HepG2 (cell line): Measurements from ENCODE around the gene IQCH. TPM values are rescaled to one million over a fixed set of nuclear protein-coding genes. Genes with fewer than 3 reads are reported as not detected.

Experiments
- ATAC-seq: fragments of 200-7000 bp; cut with Tn5 transposase; 3 replicates; pipeline ENCODE4 v1.9.1; 2020; ENCODE audit warnings: mild to moderate bottlenecking, moderate library complexity
- BruUV-seq: library from RNA; stranded (reverse); fragments of 400-500 nt; replicated peaks from 2 replicates; lab custom pipeline; 2021; lab: Mats Ljungman, UMichigan
- CTCF ChIA-PET: fragments of 300-600 bp; formaldehyde crosslinking; extraction: SDS; loops from one replicate; lab custom pipeline; 2021; ENCODE audit warnings: low total read pairs, inconsistent platforms, low intra/inter-chr PET ratio; lab: Yijun Ruan, JAX
- POLR2A ChIA-PET: fragments of 350-600 bp; sonication (Branson Sonifier 250); formaldehyde crosslinking; loops from one replicate; lab custom pipeline; 2020; ENCODE audit warnings: antibody characterized with exemption, inconsistent platforms; lab: Yijun Ruan, JAX
- DNase-seq: peaks from one replicate; pipeline ENCODE4 v3.0.0-alpha.2; 2015; ENCODE audit warnings: low spot score
- FAIRE-seq: peaks from 3 replicates; lab custom pipeline; 2011; peaks lifted over from hg19 to GRCh38; lab: Jason Lieb, UNC
- H2AFZ ChIP-seq: one replicate; pipeline ENCODE4 v1.6.1; 2011; ENCODE audit warnings: low read length, inconsistent platforms
- H3K27ac ChIP-seq: fragments of 300-600 bp; 3 replicates; pipeline ENCODE4 v1.8.0; 2011; ENCODE audit warnings: mixed run types, mild to moderate bottlenecking, mixed read lengths, low read length, inconsistent platforms; ENCODE audit not compliant: insufficient read depth; ENCODE audit errors: extremely low read length
- H3K27me3 ChIP-seq, 2 experiments: fragments of 200-600 bp in 1 of 2; 2 replicates in 1 of 2; 3 replicates in 1 of 2; pipeline versions ENCODE4 v1.6.0 to v1.8.0; 2011; ENCODE audit warnings: low read length in 2 of 2, mild to moderate bottlenecking in 2 of 2, moderate library complexity in 2 of 2, inconsistent platforms in 1 of 2; ENCODE audit not compliant: insufficient read depth in 2 of 2, control insufficient read depth in 1 of 2
- H3K36me3 ChIP-seq, 2 experiments: fragments of 200-600 bp in 1 of 2; replicated peaks in 1 of 2; 2 replicates in 1 of 2; 3 replicates in 1 of 2; pipeline versions ENCODE4 v1.5.1 to v1.8.0; 2011; ENCODE audit warnings: low read length in 2 of 2, inconsistent platforms in 1 of 2; ENCODE audit not compliant: insufficient read depth in 2 of 2, control insufficient read depth in 1 of 2
- H3K4me1 ChIP-seq: 2 replicates; pipeline ENCODE4 v1.5.1; 2012; ENCODE audit warnings: low read length, inconsistent platforms; ENCODE audit not compliant: insufficient read depth
- H3K4me2 ChIP-seq: 2 replicates; pipeline ENCODE4 v1.6.0; 2011; ENCODE audit warnings: low read depth, low read length, inconsistent platforms
- H3K4me3 ChIP-seq, 3 experiments: fragments of 200-600 bp in 1 of 3; sonication (generic), shearing (Covaris generic) in 1 of 3; replicated peaks in 1 of 3; 2 replicates each; pipeline ENCODE4 v1.5.1; 2011 to 2016; ENCODE audit warnings: low read length in 3 of 3, inconsistent platforms in 2 of 3, low read depth in 2 of 3, mild to moderate bottlenecking in 2 of 3, control low read depth in 1 of 3, mixed read lengths in 1 of 3; ENCODE audit not compliant: insufficient read depth in 1 of 3
- H3K79me2 ChIP-seq: one replicate; pipeline ENCODE4 v1.6.1; 2011; ENCODE audit warnings: low read length, inconsistent platforms; ENCODE audit not compliant: insufficient read depth
- H3K9ac ChIP-seq: 2 replicates; pipeline ENCODE4 v1.6.0; 2011; ENCODE audit warnings: mild to moderate bottlenecking, low read depth, low read length, inconsistent platforms; ENCODE audit not compliant: insufficient read depth
- H3K9me3 ChIP-seq: 2 replicates; pipeline ENCODE4 v1.5.1; 2012; ENCODE audit warnings: mild to moderate bottlenecking, low read length
- H4K20me1 ChIP-seq: 2 replicates; pipeline ENCODE4 v1.6.0; 2011; ENCODE audit warnings: inconsistent platforms, mild to moderate bottlenecking, low read length, moderate library complexity; ENCODE audit not compliant: insufficient read depth
- FUBP1 ChIP-seq: sonication (generic); formaldehyde crosslinking; IDR thresholded peaks from 2 replicates; pipeline ENCODE4 v1.5.1; 2020; ENCODE audit warnings: missing genetic modification reagents, mild to moderate bottlenecking, borderline replicate concordance
- MAZ ChIP-seq, 2 experiments: sonication (generic) in 1 of 2; formaldehyde crosslinking in 1 of 2; IDR thresholded peaks; 2 replicates each; pipeline versions ENCODE4 v1.5.0 to v1.6.1; 2012 to 2020; ENCODE audit warnings: low read depth in 2 of 2, mild to moderate bottlenecking in 2 of 2, borderline replicate concordance in 1 of 2, improper control_type of control experiment in 1 of 2, low read length in 1 of 2, missing genetic modification reagents in 1 of 2, moderate library complexity in 1 of 2
- PATZ1 ChIP-seq: sonication (generic); formaldehyde crosslinking; IDR thresholded peaks from 2 replicates; pipeline ENCODE4 v1.4.0; 2020; ENCODE audit warnings: missing genetic modification reagents
- REPIN1 ChIP-seq: sonication (generic); formaldehyde crosslinking; IDR thresholded peaks from 2 replicates; pipeline ENCODE4 v1.8.0; 2022; ENCODE audit warnings: missing genetic modification reagents, low read depth, mild to moderate bottlenecking, borderline replicate concordance
- SALL2 ChIP-seq: sonication (generic); formaldehyde crosslinking; IDR thresholded peaks from 2 replicates; pipeline ENCODE4 v1.8.1; 2023; ENCODE audit warnings: mild to moderate bottlenecking, missing genetic modification reagents, inconsistent platforms
- ZNF33A ChIP-seq: sonication (generic); formaldehyde crosslinking; IDR thresholded peaks from 2 replicates; pipeline ENCODE4 v1.5.1; 2020; ENCODE audit warnings: missing genetic modification reagents, mild to moderate bottlenecking, moderate library complexity, borderline replicate concordance
- WGBS: methylation state at CpG from one replicate; pipeline ENCODE4 v1.1.6; 2017; ENCODE audit warnings: low lambda C conversion rate; 5-methylcytosine and 5-hydroxymethylcytosine counted together
- in situ Hi-C: cut with HindIII; loops from 2 replicates; pipeline ENCODE4 v1.10.0; 2017; ENCODE audit warnings: low pct_unique_long_range_greater_than_20kb; ENCODE audit not compliant: extremely low pct_ligation_motif_present
- intact Hi-C: fragments of 100-400 bp; cut with micrococcal nuclease; formaldehyde crosslinking; loops from one replicate; pipeline ENCODE4 v1.10.0; 2022; ENCODE audit not compliant: unreplicated experiment
- polyA plus RNA-seq, 8 experiments: library from polyadenylated mRNA; depleted of rRNA in 3 of 8; stranded (reverse) in 7 of 8; unstranded in 1 of 8; fragments of >200 nt; fragmentation: Illumina TruSeq in 4 of 8; extraction: Trizol in 4 of 8; gene quantifications; 2 replicates each; pipeline versions ENCODE4 v1.2.1 to v1.2.3, GENCODE V29; 2011 to 2016; ENCODE audit warnings: low read depth in 4 of 8, missing spikeins in 1 of 8, mixed read lengths in 1 of 8; ENCODE audit not compliant: insufficient read depth in 1 of 8
- total RNA-seq, 5 experiments: library from RNA; depleted of rRNA; stranded (reverse); fragments of >200 nt; fragmentation: Illumina TruSeq; extraction: Trizol; gene quantifications; 2 replicates each; pipeline ENCODE4 v1.2.3, GENCODE V29; 2016; ENCODE audit warnings: low read depth in 1 of 5

The IQCH gene
- total and polyA plus RNA-seq, 2 of the 13 experiments (the other 11 are each of a cell fraction or from before 2014, with no cell fraction given), result 0.16 to 0.55 TPM

GRCh38 chr15:67331676-67332075 lies 77.1 kb downstream of the IQCH start:
- Histone ChIP-seq H3K4me1 (no peaks in the 10 kb centered on the region), H3K9ac (no peak overlapping the region), H3K4me2 (no peak overlapping the region), H2AFZ (no peak overlapping the region), H4K20me1 (no peaks in the 10 kb centered on the region), H3K9me3 (no peaks in the 10 kb centered on the region), H3K79me2 (no peaks in the 10 kb centered on the region), H3K4me3 (no peak overlapping the region), H3K27ac (no peak overlapping the region), H3K36me3 (no peaks in the 10 kb centered on the region), H3K27me3 (0 out of 5 replicates have a peak, but pooled peaks cover 0 to 5% of the 10 kb centered on the region in 2 experiments)
- intact Hi-C loops, result no loop called here
- no peak for ATAC-seq
- DNase-seq, result no peak
- 18% methylated on average over 1 of the region's 1 CpG for WGBS
- no peak for FAIRE-seq
- no peak for TF ChIP-seq FUBP1 (CRISPR knock-in tag)
- no peak for TF ChIP-seq PATZ1 (CRISPR knock-in tag)
- no peak for TF ChIP-seq SALL2
- CTCF ChIA-PET, result no interaction called here
- BruUV-seq, result no TSS peak
- POLR2A ChIA-PET, result no interaction called here
- in situ Hi-C loops, result no loop called here

DNA sequence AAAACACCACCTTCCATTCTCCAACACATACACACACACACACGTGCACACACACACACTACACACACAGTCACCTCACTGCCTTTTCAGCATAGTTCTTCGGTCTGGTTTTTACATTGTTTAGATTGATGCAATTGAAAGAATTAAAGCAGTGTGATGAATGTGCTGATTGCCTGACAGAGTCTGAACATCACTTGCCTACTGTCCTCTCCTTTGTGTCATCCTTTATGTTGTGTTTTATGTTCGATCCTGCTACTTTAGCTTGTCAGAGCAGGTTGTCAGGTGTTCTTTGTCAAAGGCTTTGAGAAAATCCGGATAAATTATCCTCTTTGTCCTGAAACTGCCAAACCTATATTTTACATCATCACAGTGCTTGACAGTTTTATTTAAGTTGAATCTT lies 80.4 kb downstream of the IQCH start:
- BruUV-seq, result no TSS peak

More for the DNA sequence above, 80.4 kb downstream of the IQCH start:
- Histone ChIP-seq H3K9me3 (no peaks in the 10 kb centered on the region), H3K27ac (no peak overlapping the region), H3K4me3 (no peak overlapping the region), H3K4me2 (no peak overlapping the region), H3K27me3 (0 out of 5 replicates have a peak, but pooled peaks cover 0 to 5% of the 10 kb centered on the region in 2 experiments), H3K4me1 (no peaks in the 10 kb centered on the region), H2AFZ (no peak overlapping the region), H3K79me2 (no peaks in the 10 kb centered on the region), H4K20me1 (no peaks in the 10 kb centered on the region), H3K36me3 (no peaks in the 10 kb centered on the region), H3K9ac (no peak overlapping the region)
- DNase-seq (no peak), ATAC-seq (no peak), FAIRE-seq (no peak)
- intact Hi-C loops, result no loop called here
- in situ Hi-C loops, result no loop called here
- ChIA-PET POLR2A (no interaction called here), CTCF (no interaction called here)
- 11% methylated on average over 4 of the region's 4 CpGs for WGBS
- TF ChIP-seq REPIN1 (CRISPR knock-in tag) (no peak), MAZ (IDR thresholded peaks at IDR 0.05; ENCODE audit: borderline replicate concordance, low read depth, low read length) (no peak), MAZ (CRISPR knock-in tag; IDR thresholded peaks at IDR 0.05; ENCODE audit: low read depth) (no peak), ZNF33A (CRISPR knock-in tag) (no peak), FUBP1 (CRISPR knock-in tag) (no peak)
